ENCODE data around the gene RABEP1.

RABEP1 gene

GRCh38 chr17:5362162-5362811, 80.2 kb downstream of the RABEP1 start:
- H3K79me2 ChIP-seq (ENCODE audit: low read length), result no peaks in the 10 kb centered on the region
- H3K9me3 ChIP-seq (ENCODE audit: insufficient read depth, low read length), result no peaks in the 10 kb centered on the region
- H3K9ac ChIP-seq (ENCODE audit: low read length), result no peak overlapping the region
- no peaks in the 10 kb centered on the region for H3K4me1 ChIP-seq (ENCODE audit: low read length)
- H4K20me1 ChIP-seq (ENCODE audit: insufficient read depth, low read length), result no peaks in the 10 kb centered on the region
- no peak for TF ChIP-seq EZH2phosphoT487 (IDR thresholded peaks at IDR 0.05; ENCODE audit: low read depth)
- no peak for TF ChIP-seq CTCF (IDR thresholded peaks at IDR 0.05; ENCODE audit: low read depth, low read length)
- H3K4me3 ChIP-seq (ENCODE audit: low read length), result no peak overlapping the region
- H3K27ac ChIP-seq (ENCODE audit: low read length), result no peak overlapping the region
- no peak overlapping the region for H2AFZ ChIP-seq (ENCODE audit: low read depth, low read length)
- no peaks in the 10 kb centered on the region for H3K27me3 ChIP-seq (ENCODE audit: low read depth, low read length)
- H3K36me3 ChIP-seq (replicated peaks; ENCODE audit: low read depth, low read length), result peaks cover 19% of the 10 kb centered on the region
- no peak overlapping the region for H3K4me2 ChIP-seq (ENCODE audit: low read length)

GRCh38 chr17:5364156-5364555, 82.1 kb downstream of the RABEP1 start:
- Histone ChIP-seq H3K9ac (ENCODE audit: low read length) (no peak overlapping the region), H3K27me3 (ENCODE audit: low read depth, low read length) (no peaks in the 10 kb centered on the region), H3K4me3 (ENCODE audit: low read length) (no peak overlapping the region), H3K9me3 (ENCODE audit: insufficient read depth, low read length) (no peaks in the 10 kb centered on the region), H3K79me2 (ENCODE audit: low read length) (no peaks in the 10 kb centered on the region), H2AFZ (ENCODE audit: low read depth, low read length) (no peak overlapping the region), H3K4me2 (ENCODE audit: low read length) (no peak overlapping the region), H3K27ac (ENCODE audit: low read length) (no peak overlapping the region), H3K4me1 (ENCODE audit: low read length) (peaks cover 8% of the 10 kb centered on the region; the same call in 1 of the 2 replicates), H4K20me1 (ENCODE audit: insufficient read depth, low read length) (no peaks in the 10 kb centered on the region), H3K36me3 (replicated peaks; ENCODE audit: low read depth, low read length) (peaks cover 25% of the 10 kb centered on the region)
- TF ChIP-seq CTCF (IDR thresholded peaks at IDR 0.05; ENCODE audit: low read depth, low read length), result no peak

GRCh38 chr17:5364696-5365095, 82.6 kb downstream of the RABEP1 start:
- Histone ChIP-seq H4K20me1 (ENCODE audit: insufficient read depth, low read length) (no peaks in the 10 kb centered on the region), H3K27ac (ENCODE audit: low read length) (no peak overlapping the region), H2AFZ (ENCODE audit: low read depth, low read length) (no peak overlapping the region), H3K36me3 (replicated peaks; ENCODE audit: low read depth, low read length) (peaks cover 27% of the 10 kb centered on the region), H3K4me3 (ENCODE audit: low read length) (no peak overlapping the region), H3K9ac (ENCODE audit: low read length) (no peak overlapping the region), H3K4me2 (ENCODE audit: low read length) (no peak overlapping the region), H3K27me3 (ENCODE audit: low read depth, low read length) (no peaks in the 10 kb centered on the region), H3K4me1 (ENCODE audit: low read length) (peaks cover 8% of the 10 kb centered on the region; the same call in 1 of the 2 replicates), H3K79me2 (ENCODE audit: low read length) (no peaks in the 10 kb centered on the region), H3K9me3 (ENCODE audit: insufficient read depth, low read length) (no peaks in the 10 kb centered on the region)
- TF ChIP-seq EZH2phosphoT487 (IDR thresholded peaks at IDR 0.05; ENCODE audit: low read depth) (no peak), CTCF (IDR thresholded peaks at IDR 0.05; ENCODE audit: low read depth, low read length) (no peak)

GRCh38 chr17:5365831-5366230, 83.7 kb downstream of the RABEP1 start:
- Histone ChIP-seq H3K36me3 (replicated peaks; ENCODE audit: low read depth, low read length) (peaks cover 30% of the 10 kb centered on the region), H3K27me3 (ENCODE audit: low read depth, low read length) (no peaks in the 10 kb centered on the region), H3K27ac (ENCODE audit: low read length) (no peak overlapping the region), H4K20me1 (ENCODE audit: insufficient read depth, low read length) (no peaks in the 10 kb centered on the region), H2AFZ (ENCODE audit: low read depth, low read length) (no peak overlapping the region), H3K9ac (ENCODE audit: low read length) (no peak overlapping the region), H3K9me3 (ENCODE audit: insufficient read depth, low read length) (no peaks in the 10 kb centered on the region), H3K4me1 (ENCODE audit: low read length) (peaks cover 8% of the 10 kb centered on the region; the same call in 1 of the 2 replicates), H3K79me2 (ENCODE audit: low read length) (no peaks in the 10 kb centered on the region), H3K4me2 (ENCODE audit: low read length) (no peak overlapping the region), H3K4me3 (ENCODE audit: low read length) (no peak overlapping the region)
- TF ChIP-seq EZH2phosphoT487 (IDR thresholded peaks at IDR 0.05; ENCODE audit: low read depth), result no peak
- TF ChIP-seq CTCF (IDR thresholded peaks at IDR 0.05; ENCODE audit: low read depth, low read length), result no peak

Measured in OCI-LY3 (cell line).